Thyroid gland (tissue), 4 donors: ENCODE results near the gene KCNIP3. TPM values are rescaled to one million over a fixed set of nuclear protein-coding genes. Genes with fewer than 3 reads are reported as not detected.
A peak's percentile ranks its signal among the peaks of the same experiment; 100 is the strongest.

Source experiments
- DNase-seq, 2 donors: peaks; one replicate each; pipeline ENCODE4 v3.0.0-alpha.2; 2019
- H3K27ac ChIP-seq, 3 donors: fragments of 200-600 bp; sonication (generic); 1 replicate in 2 of 3; 2 replicates in 1 of 3; pipeline ENCODE4 v1.5.1; 2016 to 2019; ENCODE audit warnings: mild to moderate bottlenecking in 1 of 3, moderate library complexity in 1 of 3
- H3K27me3 ChIP-seq: fragments of 200-600 bp; sonication (generic); one replicate; pipeline ENCODE4 v1.5.1; 2019
- H3K36me3 ChIP-seq, 2 donors: fragments of 200-600 bp; sonication (generic); one replicate each; pipeline ENCODE4 v1.5.1; 2016 to 2019
- H3K4me1 ChIP-seq, 2 donors: fragments of 200-600 bp; sonication (generic); one replicate each; pipeline ENCODE4 v1.5.1; 2017 to 2019
- H3K4me3 ChIP-seq, 3 donors: fragments of 200-600 bp; sonication (generic); replicated peaks in 1 of 3; 1 replicate in 2 of 3; 2 replicates in 1 of 3; pipeline ENCODE4 v1.5.1; 2016; ENCODE audit warnings: mild to moderate bottlenecking in 1 of 3
- H3K9me3 ChIP-seq: fragments of 200-600 bp; sonication (generic); one replicate; pipeline ENCODE4 v1.5.1; 2017
- POLR2A ChIP-seq, 2 donors: fragments of 450-650 bp; IDR thresholded peaks; one replicate each; pipeline ENCODE4 v1.6.1; 2017; ENCODE audit warnings: antibody characterized with exemption in 2 of 2, mild to moderate bottlenecking in 2 of 2, moderate library complexity in 1 of 2
- WGBS, 2 donors: methylation state at CpG; one replicate each; pipeline ENCODE4 v1.1.5; 2017; 5-methylcytosine and 5-hydroxymethylcytosine counted together
- intact Hi-C: fragments of 100-400 bp; cut with DNase I; formaldehyde crosslinking; loops from one replicate; pipeline ENCODE4 v1.15.1; 2023
- total RNA-seq, 4 donors: library from RNA; depleted of rRNA; stranded (reverse); fragments of >200 nt; gene quantifications; one replicate each; pipeline ENCODE4 v1.2.3, GENCODE V29; 2016
- TF ChIP-seq, protein P1 (sequence below), 6 experiments: fragments of 200-600 bp in 3 of 6; fragments of 450-650 bp in 3 of 6; sonication (generic) in 3 of 6; IDR thresholded peaks; one replicate each; pipeline ENCODE4 v1.5.1; 2016 to 2019; ENCODE audit warnings: antibody characterized with exemption in 6 of 6, mild to moderate bottlenecking in 2 of 6, inconsistent platforms in 1 of 6, moderate library complexity in 1 of 6

The KCNIP3 gene
- total RNA-seq, 4 donors from 2014 or later: 37.1 to 66.5 (median 51.1) TPM

DNA sequence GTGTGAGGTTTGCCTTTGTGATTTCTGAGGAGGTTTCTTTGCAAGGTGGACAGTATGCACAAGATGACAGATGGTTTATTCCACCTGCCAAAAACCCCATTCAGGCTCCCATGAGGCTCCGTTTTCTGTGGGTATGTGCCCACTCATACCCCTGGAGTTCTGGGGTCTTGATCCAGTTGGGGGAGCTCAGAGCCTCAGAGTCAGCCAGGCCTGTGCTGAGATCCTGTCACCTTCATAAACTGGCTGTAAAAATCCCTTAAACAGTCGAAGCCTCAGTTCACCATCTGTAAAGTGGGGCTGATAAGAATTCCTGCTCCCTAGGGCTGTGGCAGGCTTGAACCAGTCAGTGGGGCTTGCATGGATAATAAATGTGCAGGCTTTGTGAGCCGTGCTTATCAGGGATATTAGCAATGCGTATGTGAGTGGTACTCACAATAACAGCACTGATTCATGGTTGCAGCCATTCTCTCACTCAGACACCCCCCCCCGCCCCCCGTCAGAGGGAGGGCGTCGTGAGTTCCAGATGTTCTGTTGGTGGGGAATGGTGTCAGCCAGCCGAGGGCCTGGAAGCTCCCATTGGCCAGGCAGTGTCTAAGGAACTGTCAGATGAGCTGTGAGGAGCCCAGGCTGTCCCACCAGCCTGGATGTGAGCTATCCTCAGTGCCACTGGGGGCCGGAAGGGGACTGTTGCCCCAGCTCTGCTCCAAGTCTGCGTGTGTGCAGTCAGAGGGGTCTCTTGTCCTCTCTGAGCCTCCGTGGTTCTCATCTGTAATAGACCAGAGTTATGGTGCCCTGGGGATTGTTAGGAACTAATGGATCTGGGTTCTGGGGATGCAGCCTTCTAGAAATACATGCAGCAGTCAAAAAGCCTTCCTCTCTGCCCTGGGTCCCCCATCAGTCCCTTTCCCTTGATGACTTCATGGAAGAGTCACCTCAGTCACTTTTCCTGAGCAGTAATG lies 51.7 kb downstream of the KCNIP3 start:
- DNase-seq: no peak
- intact Hi-C loops: loop anchor here (5.0 kb wide), 1 partner anchor 38 kb away; no protein-coding TSS in a partner anchor

DNA sequence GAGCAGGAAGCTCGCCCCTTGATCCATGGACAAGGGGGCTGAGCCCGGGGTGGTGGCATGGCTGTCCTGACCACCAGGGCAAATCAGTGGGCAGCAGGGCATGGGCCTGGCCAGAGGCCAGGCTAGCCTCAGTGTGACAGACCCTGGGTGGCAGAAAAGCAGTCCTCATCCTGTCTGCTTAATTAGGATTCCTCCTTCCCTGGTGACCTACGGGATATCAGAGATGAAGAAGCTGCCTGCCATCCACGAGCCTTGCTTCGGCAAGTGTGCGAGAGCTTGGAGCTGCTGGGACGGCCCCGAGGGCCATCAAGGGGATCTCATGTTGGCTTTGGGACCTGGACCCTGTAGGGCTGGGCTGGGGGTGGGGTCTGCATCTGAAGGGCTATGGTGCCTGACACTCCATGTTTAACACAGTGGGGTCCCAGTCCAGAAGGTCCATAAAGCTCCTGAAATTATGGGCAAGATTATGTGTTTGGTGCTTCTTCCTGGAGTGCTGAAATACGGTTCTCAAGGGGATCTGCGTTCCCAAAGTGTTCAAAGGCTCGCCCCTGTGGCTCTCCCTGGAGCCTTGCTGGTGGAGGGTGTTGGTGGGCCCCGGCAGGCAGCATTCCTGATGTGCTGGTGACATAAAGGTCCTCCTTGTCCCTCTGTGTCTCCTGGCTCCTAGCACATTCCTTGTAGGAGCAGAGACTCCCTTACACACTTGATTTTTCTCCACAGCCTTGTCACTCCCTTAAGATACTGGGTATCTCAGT lies 52.6 kb downstream of the KCNIP3 start:
- Histone ChIP-seq H3K4me1 (peaks cover 10 to 39% of the 10 kb centered on the region in 2 donors), H3K9me3 (no peaks in the 10 kb centered on the region), H3K27ac (peak overlapping the region in 1 of 3 donors; percentile 18), H3K27me3 (no peaks in the 10 kb centered on the region), H3K4me3 (no peak overlapping the region), H3K36me3 (no peaks in the 10 kb centered on the region)
- intact Hi-C loops: loop anchor here (5.0 kb wide), 1 partner anchor 38 kb away; no protein-coding TSS in a partner anchor
- no peak for DNase-seq
- WGBS, 2 donors: 82% methylated on average over 3 to 5 of the region's 12 CpGs
- TF ChIP-seq POLR2A (IDR thresholded peaks at IDR 0.05): no peak
- TF ChIP-seq, protein P1, sequence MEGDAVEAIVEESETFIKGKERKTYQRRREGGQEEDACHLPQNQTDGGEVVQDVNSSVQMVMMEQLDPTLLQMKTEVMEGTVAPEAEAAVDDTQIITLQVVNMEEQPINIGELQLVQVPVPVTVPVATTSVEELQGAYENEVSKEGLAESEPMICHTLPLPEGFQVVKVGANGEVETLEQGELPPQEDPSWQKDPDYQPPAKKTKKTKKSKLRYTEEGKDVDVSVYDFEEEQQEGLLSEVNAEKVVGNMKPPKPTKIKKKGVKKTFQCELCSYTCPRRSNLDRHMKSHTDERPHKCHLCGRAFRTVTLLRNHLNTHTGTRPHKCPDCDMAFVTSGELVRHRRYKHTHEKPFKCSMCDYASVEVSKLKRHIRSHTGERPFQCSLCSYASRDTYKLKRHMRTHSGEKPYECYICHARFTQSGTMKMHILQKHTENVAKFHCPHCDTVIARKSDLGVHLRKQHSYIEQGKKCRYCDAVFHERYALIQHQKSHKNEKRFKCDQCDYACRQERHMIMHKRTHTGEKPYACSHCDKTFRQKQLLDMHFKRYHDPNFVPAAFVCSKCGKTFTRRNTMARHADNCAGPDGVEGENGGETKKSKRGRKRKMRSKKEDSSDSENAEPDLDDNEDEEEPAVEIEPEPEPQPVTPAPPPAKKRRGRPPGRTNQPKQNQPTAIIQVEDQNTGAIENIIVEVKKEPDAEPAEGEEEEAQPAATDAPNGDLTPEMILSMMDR (IDR thresholded peaks at IDR 0.05): no peak

More for the DNA sequence above, 51.7 kb downstream of the KCNIP3 start:
- no peak for TF ChIP-seq POLR2A (IDR thresholded peaks at IDR 0.05)
- TF ChIP-seq, protein P1 (IDR thresholded peaks at IDR 0.05): no peak
- Histone ChIP-seq H3K9me3 (no peaks in the 10 kb centered on the region), H3K27me3 (no peaks in the 10 kb centered on the region), H3K4me3 (no peak overlapping the region), H3K4me1 (peaks cover 10 to 41% of the 10 kb centered on the region in 2 donors), H3K27ac (peak overlapping the region in 1 of 3 donors; percentile 81), H3K36me3 (no peaks in the 10 kb centered on the region)
- WGBS, 2 donors: 69 to 84% methylated on average over 4 to 8 of the region's 12 CpGs

DNA sequence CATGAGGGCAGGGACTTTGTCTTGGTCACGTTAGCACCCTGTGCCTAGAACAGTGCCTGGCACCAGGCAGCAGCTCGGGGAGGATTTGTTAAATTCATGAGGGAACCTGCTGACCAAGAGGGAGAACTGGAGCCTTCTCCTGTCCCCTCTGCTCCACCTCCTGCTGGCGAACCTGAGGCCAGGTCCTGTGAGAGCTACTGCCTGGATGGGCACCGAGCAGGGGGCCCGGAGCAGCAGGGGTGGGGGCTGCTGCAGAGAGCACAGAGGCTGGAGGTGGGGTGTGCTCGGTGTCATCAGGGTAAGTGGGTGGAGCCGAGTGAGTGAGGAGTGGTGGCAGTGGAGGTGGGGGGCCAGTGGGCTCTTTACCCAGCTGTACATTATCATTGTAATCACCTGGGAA lies 53.2 kb downstream of the KCNIP3 start:
- Histone ChIP-seq H3K4me1 (peaks cover 4 to 33% of the 10 kb centered on the region in 2 donors), H3K27ac (peak overlapping the region in 1 of 3 donors; percentile 18), H3K9me3 (no peaks in the 10 kb centered on the region), H3K4me3 (no peak overlapping the region), H3K27me3 (no peaks in the 10 kb centered on the region), H3K36me3 (no peaks in the 10 kb centered on the region)
- no peak for TF ChIP-seq POLR2A (IDR thresholded peaks at IDR 0.05)
- TF ChIP-seq, protein P1 (IDR thresholded peaks at IDR 0.05): no peak
- WGBS, 2 donors: 86 to 88% methylated on average over 7 of the region's 7 CpGs
- no peak for DNase-seq
- intact Hi-C loops: no loop called here

DNA sequence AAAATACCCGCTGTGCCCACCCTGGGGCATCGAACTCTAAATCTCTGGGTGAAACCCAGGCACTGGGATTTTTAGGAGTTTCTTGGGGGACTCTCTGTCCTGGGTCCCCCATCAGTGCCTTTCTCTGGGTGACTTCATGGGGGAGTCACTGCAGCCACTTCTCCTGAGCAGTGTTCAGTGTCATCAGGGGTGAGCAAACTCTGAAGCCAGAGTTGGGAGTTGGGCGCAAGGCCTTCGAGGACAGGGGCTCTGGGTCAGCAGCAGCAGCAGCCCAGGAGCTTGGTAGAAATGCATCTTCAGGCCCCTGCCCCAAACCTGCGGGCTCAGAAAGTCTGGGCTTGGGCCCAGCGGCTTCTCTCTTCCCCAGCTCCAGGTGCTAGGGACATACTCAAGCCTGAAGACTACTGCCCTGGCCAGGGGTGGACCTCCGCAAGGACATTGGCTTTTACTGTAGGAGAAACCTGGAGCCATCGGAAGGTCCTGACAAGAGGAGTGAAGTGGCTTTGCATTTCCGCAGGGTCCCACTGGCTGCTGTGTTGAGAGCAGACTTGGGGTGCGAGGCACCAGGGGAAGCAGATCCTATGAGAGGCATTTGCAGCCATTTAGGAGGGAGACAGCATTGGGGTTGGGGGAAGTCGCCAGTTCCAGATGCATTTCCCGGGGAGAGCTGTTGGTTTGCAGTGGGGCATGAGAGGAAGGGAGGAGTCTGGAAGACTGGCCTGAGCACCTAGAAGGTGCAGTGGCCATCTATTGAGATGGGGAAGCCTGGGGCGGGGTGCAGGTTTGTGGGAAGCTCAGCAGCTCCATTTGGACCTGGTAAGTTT lies 53.8 kb downstream of the KCNIP3 start:
- no peaks in the 10 kb centered on the region for H3K36me3 ChIP-seq
- no peak overlapping the region for H3K4me3 ChIP-seq
- intact Hi-C loops: no loop called here
- H3K27ac ChIP-seq: peak overlapping the region in 1 of 3 donors; percentile 17
- no peak for DNase-seq
- no peak for TF ChIP-seq POLR2A (IDR thresholded peaks at IDR 0.05)
- TF ChIP-seq, protein P1 (IDR thresholded peaks at IDR 0.05): no peak
- H3K27me3 ChIP-seq: no peaks in the 10 kb centered on the region
- WGBS, 2 donors: 85 to 91% methylated on average over 11 to 12 of the region's 13 CpGs
- H3K9me3 ChIP-seq: no peaks in the 10 kb centered on the region
- H3K4me1 ChIP-seq: peaks cover 3 to 32% of the 10 kb centered on the region in 2 donors
